Left lung (tissue), 10 donors: Measurements from ENCODE around the gene HOXD11. TPM values are rescaled to one million over a fixed set of nuclear protein-coding genes. Genes with fewer than 3 reads are reported as not detected.

Experiments used
- ATAC-seq: fragments of 200-7000 bp; cut with Tn5 transposase; one replicate; pipeline ENCODE4 v1.9.1; 2020; ENCODE audit warnings: moderate library complexity
- DNase-seq, 4 donors: peaks; one replicate each; pipeline ENCODE4 v3.0.0-alpha.2; 2013 to 2020
- H3K27ac ChIP-seq, 2 donors: fragments of 200-600 bp; sonication (generic) in 1 of 2; one replicate each; pipeline versions ENCODE4 v1.5.0 to v1.8.0; 2020 to 2021
- H3K27me3 ChIP-seq, 2 donors: fragments of 200-600 bp; sonication (generic) in 1 of 2; one replicate each; pipeline versions ENCODE4 v1.5.0 to v1.8.0; 2020 to 2021
- H3K36me3 ChIP-seq, 2 donors: fragments of 200-600 bp; sonication (generic) in 1 of 2; one replicate each; pipeline versions ENCODE4 v1.5.0 to v1.8.0; 2020 to 2021
- H3K4me1 ChIP-seq, 2 donors: fragments of 200-600 bp; one replicate each; pipeline ENCODE4 v1.8.0; 2021
- H3K4me3 ChIP-seq, 2 donors: fragments of 200-600 bp; sonication (generic) in 1 of 2; one replicate each; pipeline versions ENCODE4 v1.5.0 to v1.8.0; 2020 to 2021; ENCODE audit warnings: mild to moderate bottlenecking in 1 of 2
- H3K9me3 ChIP-seq, 2 donors: fragments of 200-600 bp; sonication (generic) in 1 of 2; one replicate each; pipeline versions ENCODE4 v1.5.0 to v1.8.0; 2020 to 2021
- CTCF ChIP-seq, 2 donors: fragments of 200-600 bp; sonication (generic) in 1 of 2; IDR thresholded peaks; one replicate each; pipeline versions ENCODE4 v1.5.0 to v1.8.0; 2021; ENCODE audit warnings: antibody characterized with exemption in 2 of 2
- intact Hi-C, 2 donors: fragments of 100-400 bp; cut with DNase I; formaldehyde crosslinking; loops; one replicate each; pipeline versions ENCODE4 v1.11.2 to v1.14.2; 2022
- polyA plus RNA-seq, 6 donors: library from polyadenylated mRNA; unstranded; fragments of 120-200 nt; gene quantifications; one replicate each; pipeline ENCODE4 v1.2.1, GENCODE V29; 2013; ENCODE audit not compliant: insufficient read length in 6 of 6
- total RNA-seq, 2 donors: library from RNA; stranded (reverse); fragmentation: NEBNext Ultra II Directional; extraction: Animal tissue kit (Norgen Biotek cat#: 25700); gene quantifications; one replicate each; pipeline ENCODE4 v1.2.1, GENCODE V29; 2021
- donor health status: DM: no; HTN: yes; CAD: no.
- donor health status: DM: no; HTN: no; CAD: no.

The HOXD11 gene
- total and polyA plus RNA-seq, 8 donors: 0.21 to 0.51 (median 0.25) TPM; not detected in 5

DNA sequence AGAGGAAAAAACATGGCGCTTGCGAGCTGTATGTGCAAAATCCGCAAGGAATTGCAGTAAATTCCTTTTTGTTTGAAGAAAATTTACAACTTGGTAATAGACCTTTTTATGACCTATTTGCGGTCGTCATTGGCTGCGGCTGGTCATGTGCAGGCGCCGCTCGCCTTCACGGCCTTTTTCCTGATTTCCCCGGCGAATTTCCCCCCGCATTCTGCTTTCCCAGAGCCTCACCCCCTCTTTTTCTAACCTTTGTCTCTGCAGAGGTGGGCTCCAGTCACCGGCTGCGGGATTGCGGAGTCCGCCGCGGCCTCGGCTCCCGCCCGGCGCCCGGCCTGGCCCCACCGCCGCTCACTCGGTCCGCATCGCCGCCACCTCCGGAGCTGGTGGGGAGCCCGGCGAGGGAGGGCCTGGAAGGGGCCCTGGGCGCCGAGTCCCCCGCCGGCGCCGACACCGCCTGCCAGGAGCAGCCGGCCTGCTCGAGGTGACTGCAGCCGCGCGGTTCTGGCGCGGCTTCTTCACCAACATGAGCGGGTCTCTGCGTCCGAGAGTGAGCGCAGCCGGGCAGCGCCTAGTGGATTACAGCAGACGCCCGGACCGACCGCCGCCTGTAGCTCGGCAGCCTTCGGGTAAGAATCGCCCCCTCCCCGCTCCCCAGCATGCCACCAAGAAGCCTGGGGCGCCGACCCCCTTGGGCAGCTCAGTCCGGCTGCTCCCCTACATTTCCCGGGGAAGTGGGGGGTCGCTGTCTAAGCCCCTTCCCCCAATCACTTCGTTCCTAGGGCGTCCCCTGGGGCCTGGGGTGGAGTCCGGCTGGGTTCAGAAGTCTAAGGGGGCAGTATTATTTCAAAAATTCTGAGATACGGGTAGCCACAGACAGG lies 29.5 kb downstream of the HOXD11 start:
- no peak for ATAC-seq
- Histone ChIP-seq H3K27me3 (peaks cover 99 to 100% of the 10 kb centered on the region in 2 donors), H3K36me3 (no peaks in the 10 kb centered on the region), H3K9me3 (no peaks in the 10 kb centered on the region), H3K4me3 (peak overlapping the region; percentile 13 to 21), H3K27ac (no peak overlapping the region), H3K4me1 (peaks cover 12 to 28% of the 10 kb centered on the region in 2 donors)
- TF ChIP-seq CTCF (IDR thresholded peaks at IDR 0.05): no peak
- intact Hi-C loops: loop anchor here in 1 of 2 donors (5.0 to 10.0 kb wide), 2 partner anchors 421 to 678 kb away; no protein-coding TSS in a partner anchor
- DNase-seq: peak in 2 of 4 donors; percentile 42 to 68

GRCh38 chr2:176137252-176137580 lies 30.1 kb downstream of the HOXD11 start:
- H3K4me3 ChIP-seq: no peak overlapping the region
- ATAC-seq (no peak), DNase-seq (no peak)
- no peak for TF ChIP-seq CTCF (IDR thresholded peaks at IDR 0.05)
- H3K36me3 ChIP-seq: no peaks in the 10 kb centered on the region
- peaks cover 12 to 26% of the 10 kb centered on the region in 2 donors for H3K4me1 ChIP-seq
- H3K27me3 ChIP-seq: peaks cover 93 to 100% of the 10 kb centered on the region in 2 donors
- H3K9me3 ChIP-seq: no peaks in the 10 kb centered on the region
- no peak overlapping the region for H3K27ac ChIP-seq
- intact Hi-C loops: loop anchor here in 1 of 2 donors (5.0 to 10.0 kb wide), 2 partner anchors 420 to 678 kb away; no protein-coding TSS in a partner anchor

DNA sequence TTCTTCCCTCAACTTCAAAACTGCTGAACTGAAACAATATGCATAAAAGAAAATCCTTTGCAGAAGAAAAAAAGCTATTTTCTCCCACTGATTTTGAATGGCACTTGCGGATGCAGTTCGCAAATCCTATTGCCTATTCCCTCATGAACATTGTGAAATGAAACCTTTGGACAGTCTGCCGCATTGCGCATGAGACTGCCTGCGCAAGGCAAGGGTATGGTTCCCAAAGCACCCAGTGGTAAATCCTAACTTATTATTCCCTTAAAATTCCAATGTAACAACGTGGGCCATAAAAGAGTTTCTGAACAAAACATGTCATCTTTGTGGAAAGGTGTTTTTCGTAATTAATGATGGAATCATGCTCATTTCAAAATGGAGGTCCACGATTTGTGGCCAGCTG lies 30.8 kb downstream of the HOXD11 start:
- Histone ChIP-seq H3K9me3 (no peaks in the 10 kb centered on the region), H3K27ac (no peak overlapping the region)
- ATAC-seq: no peak

GRCh38 chr2:176138526-176138922 lies 31.4 kb downstream of the HOXD11 start:
- intact Hi-C loops: loop anchor here in 1 of 2 donors (5.0 to 10.0 kb wide), 2 partner anchors 419 to 676 kb away; no protein-coding TSS in a partner anchor
- no peaks in the 10 kb centered on the region for H3K9me3 ChIP-seq
- DNase-seq (no peak), ATAC-seq (no peak)
- H3K27me3 ChIP-seq: peaks cover 80 to 100% of the 10 kb centered on the region in 2 donors
- TF ChIP-seq CTCF (IDR thresholded peaks at IDR 0.05): no peak
- H3K4me1 ChIP-seq: peaks cover 12 to 20% of the 10 kb centered on the region in 2 donors
- H3K27ac ChIP-seq: no peak overlapping the region
- H3K4me3 ChIP-seq: no peak overlapping the region
- no peaks in the 10 kb centered on the region for H3K36me3 ChIP-seq

More for the DNA sequence above, 30.8 kb downstream of the HOXD11 start:
- intact Hi-C loops: loop anchor here in 1 of 2 donors (5.0 to 10.0 kb wide), 2 partner anchors 419 to 677 kb away; no protein-coding TSS in a partner anchor
- Histone ChIP-seq H3K27me3 (peaks cover 86 to 100% of the 10 kb centered on the region in 2 donors), H3K36me3 (no peaks in the 10 kb centered on the region), H3K4me1 (peaks cover 12 to 20% of the 10 kb centered on the region in 2 donors), H3K4me3 (no peak overlapping the region)
- no peak for DNase-seq
- no peak for TF ChIP-seq CTCF (IDR thresholded peaks at IDR 0.05)
